PC-9 (cell line): ENCODE data around the gene SLK.

Source experiments
- EZH2 ChIP-seq: fragments of 200-600 bp; sonication (generic); IDR thresholded peaks from 2 replicates; pipeline ENCODE4 v1.8.0; 2017; ENCODE audit warnings: antibody characterized with exemption, low read depth
- TF ChIP-seq, protein P1 (sequence below): fragments of 200-600 bp; sonication (generic); conservative IDR thresholded peaks from 2 replicates; pipeline ENCODE4 v1.6.1; 2017; ENCODE audit warnings: mixed run types, antibody characterized with exemption, mild to moderate bottlenecking, moderate library complexity

GRCh38 chr10:103954543-103954942 is 12.4 kb upstream of the SLK start:
- TF ChIP-seq, protein P1, sequence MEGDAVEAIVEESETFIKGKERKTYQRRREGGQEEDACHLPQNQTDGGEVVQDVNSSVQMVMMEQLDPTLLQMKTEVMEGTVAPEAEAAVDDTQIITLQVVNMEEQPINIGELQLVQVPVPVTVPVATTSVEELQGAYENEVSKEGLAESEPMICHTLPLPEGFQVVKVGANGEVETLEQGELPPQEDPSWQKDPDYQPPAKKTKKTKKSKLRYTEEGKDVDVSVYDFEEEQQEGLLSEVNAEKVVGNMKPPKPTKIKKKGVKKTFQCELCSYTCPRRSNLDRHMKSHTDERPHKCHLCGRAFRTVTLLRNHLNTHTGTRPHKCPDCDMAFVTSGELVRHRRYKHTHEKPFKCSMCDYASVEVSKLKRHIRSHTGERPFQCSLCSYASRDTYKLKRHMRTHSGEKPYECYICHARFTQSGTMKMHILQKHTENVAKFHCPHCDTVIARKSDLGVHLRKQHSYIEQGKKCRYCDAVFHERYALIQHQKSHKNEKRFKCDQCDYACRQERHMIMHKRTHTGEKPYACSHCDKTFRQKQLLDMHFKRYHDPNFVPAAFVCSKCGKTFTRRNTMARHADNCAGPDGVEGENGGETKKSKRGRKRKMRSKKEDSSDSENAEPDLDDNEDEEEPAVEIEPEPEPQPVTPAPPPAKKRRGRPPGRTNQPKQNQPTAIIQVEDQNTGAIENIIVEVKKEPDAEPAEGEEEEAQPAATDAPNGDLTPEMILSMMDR, result no peak
- no peak for TF ChIP-seq EZH2
